ENCODE data around the gene KIAA1614.

The KIAA1614 gene

GRCh38 chr1:180907313-180908055 lies 5.2 kb upstream of the KIAA1614 start:
- DNase-seq (ENCODE audit: low read depth) = no peak

- no peak for DNase-seq (ENCODE audit: low read depth)
Measured at GRCh38 chr1:180908074-180908765, 4.5 kb upstream of the KIAA1614 start.

DNA sequence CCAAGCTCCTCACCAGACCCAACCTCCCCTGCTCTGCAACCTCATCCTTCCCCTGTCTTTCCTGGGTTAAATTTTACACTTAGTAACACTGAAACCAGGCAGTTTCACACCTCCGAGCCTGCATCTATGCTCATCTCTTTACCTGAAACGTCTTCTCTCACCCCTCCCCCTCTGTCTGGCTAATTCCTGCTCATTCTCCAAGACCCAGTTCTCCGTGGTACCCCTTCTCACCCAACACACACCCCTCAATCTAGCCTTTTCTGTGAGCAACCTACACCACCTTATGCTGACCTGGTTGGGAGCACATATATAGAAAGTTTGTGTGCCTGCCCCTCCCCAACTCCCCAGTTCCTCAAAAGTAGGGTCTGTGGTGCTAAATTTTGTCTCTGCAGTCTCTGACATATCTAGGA lies 3.7 kb upstream of the KIAA1614 start:
- DNase-seq (ENCODE audit: low read depth) = no peak

DNA sequence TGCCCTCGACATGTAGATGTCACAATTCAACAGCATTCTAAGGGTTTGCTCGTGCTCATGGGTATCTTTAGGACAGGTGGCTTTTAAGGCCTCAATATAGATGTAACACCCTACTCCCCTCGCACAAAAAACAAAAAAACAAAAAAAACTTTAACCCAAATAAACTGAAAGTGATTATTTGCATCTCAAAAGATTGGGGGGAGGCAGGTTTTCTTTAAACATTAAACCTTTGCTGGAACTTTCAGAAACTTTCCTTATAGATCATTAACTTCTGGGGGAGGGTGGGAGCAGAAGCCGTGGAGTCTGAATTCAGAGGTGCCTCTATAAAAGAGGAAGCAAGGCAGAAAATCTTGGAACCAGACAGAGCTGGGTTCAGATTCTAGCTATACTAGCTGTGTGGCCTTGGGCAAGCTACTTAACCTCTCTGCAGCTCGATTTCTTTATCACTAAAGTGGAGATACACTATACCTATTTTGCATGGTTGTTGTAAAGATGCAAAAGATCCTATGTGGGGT lies 3.2 kb upstream of the KIAA1614 start:
- no peak for DNase-seq (ENCODE audit: low read depth)

DNA sequence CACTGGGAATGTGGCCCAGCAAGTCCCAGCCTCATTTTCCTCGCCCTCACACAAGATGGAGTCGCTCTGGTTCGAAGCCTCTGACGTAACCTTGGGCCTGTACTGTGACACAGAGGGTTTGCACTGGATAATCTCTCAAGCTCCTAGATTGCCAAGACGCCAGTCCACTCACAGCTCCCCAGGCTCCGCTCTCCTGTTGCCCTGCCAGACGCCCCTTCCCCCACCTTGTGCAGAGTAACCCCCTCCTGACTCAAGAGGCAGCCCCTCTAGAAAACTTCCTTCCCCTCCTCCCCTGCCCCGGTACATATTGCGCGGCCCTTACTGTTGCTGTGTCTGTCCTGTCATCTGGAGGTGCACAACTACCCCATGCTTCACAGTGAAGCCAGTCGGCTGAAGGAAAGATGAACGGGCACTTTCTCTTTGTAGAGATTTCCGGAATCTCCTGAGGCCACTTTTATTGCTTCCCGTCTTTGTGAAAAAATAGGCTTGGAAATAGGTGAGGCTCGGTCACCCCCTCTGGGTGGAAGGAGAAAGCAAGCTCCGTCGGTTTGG lies 981 bp upstream of the KIAA1614 start:
- DNase-seq (ENCODE audit: low read depth) = no peak

GRCh38 chr1:180912211-180912800 lies 391 bp upstream of the KIAA1614 start:
- DNase-seq (ENCODE audit: low read depth) = no peak

DNA sequence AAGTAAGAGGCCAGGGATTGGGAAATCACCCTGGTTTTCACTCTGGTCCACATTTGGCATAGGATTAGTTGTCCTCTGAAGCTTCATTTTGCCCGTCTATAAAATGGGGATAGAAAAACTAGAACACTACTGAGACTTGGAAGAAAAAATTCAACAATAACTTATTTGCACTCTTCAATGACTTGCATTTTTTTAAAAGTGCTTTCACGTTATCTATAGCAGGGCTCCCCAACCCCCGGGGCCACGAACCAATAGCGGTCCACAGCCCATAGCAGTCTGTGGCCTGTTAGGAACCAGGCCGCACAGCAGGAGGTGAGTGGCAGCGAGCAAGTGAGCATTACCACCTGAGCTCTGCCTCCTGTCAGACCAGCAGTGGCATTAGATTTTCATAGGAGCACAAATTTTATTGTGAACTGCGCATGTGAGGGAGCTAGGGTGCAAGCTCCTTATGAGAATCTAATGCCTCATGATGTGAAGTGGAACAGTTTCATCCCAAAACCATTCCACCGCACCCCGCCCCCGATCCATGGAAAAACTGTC lies 2.8 kb downstream of the KIAA1614 start:
- DNase-seq (ENCODE audit: low read depth) = no peak

DNA sequence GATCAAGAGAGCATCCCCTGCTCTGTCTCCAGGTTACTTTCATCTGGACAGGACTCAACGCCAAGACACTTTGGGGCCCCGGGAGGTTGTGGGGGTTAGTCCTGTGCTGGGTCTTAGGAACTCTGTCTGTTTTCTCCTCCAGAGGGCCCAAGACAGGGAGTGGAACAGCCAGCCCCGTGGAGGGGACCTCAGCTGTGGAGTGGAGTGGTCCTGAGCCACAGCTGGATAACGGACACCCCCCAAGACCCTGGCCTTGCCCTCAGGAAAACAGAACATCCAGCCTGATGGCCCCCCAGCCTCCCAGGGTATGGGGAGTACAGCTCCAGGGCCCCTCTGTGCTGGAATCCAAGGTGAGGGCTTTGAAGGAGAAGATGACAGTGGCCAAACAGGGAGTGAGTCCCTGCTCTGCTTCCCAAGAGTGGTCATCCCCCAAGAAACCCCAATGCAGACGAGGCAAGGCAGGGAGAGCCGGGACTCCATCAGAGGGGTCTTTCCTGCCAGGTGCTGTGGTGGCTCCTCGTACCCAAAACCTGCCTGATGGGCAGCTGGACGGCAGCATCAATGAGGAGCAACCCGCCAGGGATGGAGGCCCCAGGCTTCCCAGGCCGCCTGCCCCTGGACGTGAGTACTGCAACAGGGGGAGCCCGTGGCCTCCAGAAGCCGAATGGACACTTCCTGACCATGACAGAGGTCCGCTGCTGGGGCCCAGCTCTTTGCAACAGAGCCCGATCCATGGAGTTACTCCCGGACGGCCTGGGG lies 3.5 kb downstream of the KIAA1614 start:
- DNase-seq (ENCODE audit: low read depth) = no peak

DNA sequence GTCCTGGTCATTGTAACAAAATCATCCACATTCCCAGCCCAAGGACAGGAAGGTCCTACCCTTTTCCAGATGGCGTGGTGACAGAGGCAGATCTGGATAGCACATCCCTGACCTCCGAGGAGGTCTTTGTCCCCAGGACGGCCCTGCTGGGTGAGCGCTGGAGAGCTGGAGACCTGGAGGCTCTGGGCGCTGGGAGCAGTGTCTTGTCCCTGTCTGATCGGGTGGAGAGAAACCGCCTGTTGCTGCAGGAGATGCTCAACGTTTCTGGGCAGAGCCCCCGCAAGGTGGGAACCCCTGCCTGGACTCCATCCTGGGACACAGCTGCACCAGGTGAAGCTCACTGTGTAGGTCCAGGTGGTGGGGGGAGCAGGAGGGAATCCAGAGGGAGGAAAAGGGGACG lies 4.1 kb downstream of the KIAA1614 start:
- no peak for DNase-seq (ENCODE audit: low read depth)

DNA sequence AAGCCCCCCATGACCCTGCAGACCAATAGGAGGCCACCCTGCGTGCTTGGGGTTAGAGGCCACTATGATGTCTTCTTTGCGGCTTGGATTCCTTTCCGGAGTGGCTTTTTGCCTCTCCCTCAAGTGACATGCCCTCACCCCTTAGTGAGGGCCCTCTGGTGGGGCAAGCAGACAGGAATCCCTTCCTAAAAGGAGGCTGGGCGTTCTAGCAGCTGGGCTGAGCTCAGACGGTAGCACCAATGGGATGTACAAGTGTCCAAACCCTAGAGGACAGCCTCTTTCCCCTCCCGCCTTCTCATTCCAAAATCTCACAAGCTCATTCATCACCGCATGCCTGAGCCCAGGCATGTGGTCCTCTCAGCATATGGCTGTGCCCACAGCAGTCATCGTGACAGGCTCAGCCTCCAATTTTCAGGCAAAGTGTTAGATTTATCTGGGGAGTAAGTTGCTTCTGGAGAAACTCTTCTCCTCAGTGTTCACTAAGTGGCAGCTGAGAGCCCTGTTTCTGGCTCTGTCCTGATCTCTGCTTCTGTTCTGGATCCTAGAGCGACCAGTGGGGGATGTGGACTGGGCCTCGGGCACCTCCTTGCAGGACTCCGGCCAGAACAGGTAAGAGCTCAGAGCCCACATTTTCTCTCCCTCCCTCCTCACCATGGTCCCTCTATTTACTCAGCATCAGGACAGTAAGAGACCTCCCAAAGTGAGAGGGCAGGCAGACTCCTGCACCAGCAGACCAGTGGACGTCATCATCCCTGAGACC lies 4.8 kb downstream of the KIAA1614 start:
- no peak for DNase-seq (ENCODE audit: low read depth)

DNA sequence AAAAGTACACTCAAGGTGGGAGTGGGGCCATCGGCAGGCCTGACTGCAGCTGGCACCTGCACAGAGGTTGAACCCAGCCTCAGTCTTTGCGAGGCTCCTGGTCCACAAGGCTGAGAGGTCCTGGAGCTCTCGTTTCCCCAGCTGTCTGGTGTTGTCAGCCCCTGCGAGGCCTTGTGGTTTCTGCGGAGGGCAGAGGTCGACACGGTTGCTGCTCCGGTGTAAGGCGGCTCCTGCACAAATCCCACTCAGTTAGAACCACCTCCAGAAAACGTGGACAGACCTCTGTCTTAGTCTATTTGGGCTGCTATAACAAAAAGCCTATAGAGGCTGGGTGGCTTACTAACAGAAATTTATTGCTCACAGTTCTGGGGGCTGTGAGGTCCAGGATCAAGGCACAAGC lies 5.8 kb downstream of the KIAA1614 start:
- no peak for DNase-seq (ENCODE audit: low read depth)

GRCh38 chr1:180919183-180919700 lies 6.5 kb downstream of the KIAA1614 start:
- no peak for DNase-seq (ENCODE audit: low read depth)

- DNase-seq (ENCODE audit: low read depth) = no peak
Measured at GRCh38 chr1:180920193-180920592, 7.5 kb downstream of the KIAA1614 start.

- DNase-seq (ENCODE audit: low read depth) = no peak
Measured at GRCh38 chr1:180920702-180921101, 8.0 kb downstream of the KIAA1614 start.

DNA sequence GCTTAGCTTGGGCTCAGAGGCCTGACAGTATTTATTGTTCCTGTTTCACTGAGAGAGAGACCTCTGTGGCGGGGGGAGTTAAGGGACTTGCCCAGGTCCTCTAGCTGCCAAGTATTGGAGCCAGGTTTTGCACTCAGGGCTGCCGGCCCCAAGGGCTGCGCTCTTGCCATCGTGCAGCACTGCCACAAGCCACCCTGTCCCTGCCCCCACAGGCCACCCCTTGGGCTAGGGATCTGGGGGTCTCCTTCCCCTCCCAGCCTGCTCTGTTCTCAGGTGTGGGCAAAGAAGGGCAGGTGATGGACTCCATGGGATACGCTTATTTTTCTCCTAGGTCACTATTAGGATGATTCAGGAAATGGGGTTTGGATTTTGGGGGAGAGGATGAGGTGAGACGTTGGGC lies 8.7 kb downstream of the KIAA1614 start:
- no peak for DNase-seq (ENCODE audit: low read depth)

GRCh38 chr1:180921891-180922630 lies 9.4 kb downstream of the KIAA1614 start:
- no peak for DNase-seq (ENCODE audit: low read depth)

- DNase-seq (ENCODE audit: low read depth) = no peak
Measured at GRCh38 chr1:180922631-180923015, 9.9 kb downstream of the KIAA1614 start.

- DNase-seq (ENCODE audit: low read depth) = no peak
Measured at GRCh38 chr1:180923021-180923841, 10.5 kb downstream of the KIAA1614 start.

DNA sequence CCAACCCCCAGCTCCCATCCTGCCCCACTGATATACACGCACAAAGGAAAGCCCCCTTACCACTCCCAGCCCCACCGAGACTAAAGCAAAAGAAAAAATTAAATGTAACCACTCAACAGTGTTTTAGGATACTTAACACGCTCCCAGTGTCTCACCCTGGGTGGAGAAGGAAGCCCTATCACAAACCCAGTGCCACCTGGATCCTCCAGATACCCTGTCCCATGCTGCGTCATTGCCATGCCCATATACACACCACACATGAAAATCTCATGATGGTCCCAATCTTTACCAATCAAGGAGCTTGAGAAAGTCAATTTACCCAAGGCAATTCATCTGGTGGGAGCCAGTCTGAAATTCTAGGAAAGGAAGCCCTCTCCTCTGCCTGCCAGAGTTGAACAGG lies 11.2 kb downstream of the KIAA1614 start:
- DNase-seq (ENCODE audit: low read depth) = no peak
